Measurements from ENCODE around the gene PPP2R1A.
"Not testable (repeated sequence)": the region's sequence is repeated elsewhere in the genome, so short reads cannot be mapped to it uniquely, and the experiment has no call there.

PPP2R1A gene

GRCh38 chr19:52248241-52248640 lies 58.4 kb downstream of the PPP2R1A start:
- no peaks in the 10 kb centered on the region for H3K9me3 ChIP-seq (ENCODE audit: insufficient read depth, low read length)
- H3K4me1 ChIP-seq (ENCODE audit: insufficient read depth, insufficient read length): no peaks in the 10 kb centered on the region
- TF ChIP-seq SUZ12 (IDR thresholded peaks at IDR 0.05; ENCODE audit: extremely low read depth, insufficient read depth, insufficient read length): no peak
- TF ChIP-seq ZNF274 (IDR thresholded peaks at IDR 0.05; ENCODE audit: low read depth, low read length): no peak
- TF ChIP-seq YY1 (IDR thresholded peaks at IDR 0.05; ENCODE audit: insufficient read depth, insufficient read length): no peak
- no peak overlapping the region for H3K9ac ChIP-seq (ENCODE audit: insufficient read length, low read depth)
- H3K27me3 ChIP-seq (ENCODE audit: insufficient read depth, insufficient read length): no peaks in the 10 kb centered on the region
- H3K36me3 ChIP-seq (ENCODE audit: insufficient read depth, insufficient read length, low read length): no peaks in the 10 kb centered on the region
- DNase-seq (ENCODE audit: low read depth, low spot score): no peak
- H3K4me3 ChIP-seq (ENCODE audit: insufficient read length, low read depth): no peak overlapping the region

- H3K36me3 ChIP-seq (ENCODE audit: insufficient read depth, insufficient read length, low read length): no peaks in the 10 kb centered on the region
- TF ChIP-seq SUZ12 (IDR thresholded peaks at IDR 0.05; ENCODE audit: extremely low read depth, insufficient read depth, insufficient read length) (no peak), YY1 (IDR thresholded peaks at IDR 0.05; ENCODE audit: insufficient read depth, insufficient read length) (no peak), ZNF274 (IDR thresholded peaks at IDR 0.05; ENCODE audit: low read depth, low read length) (no peak)
Observed at GRCh38 chr19:52258426-52258825, 68.6 kb downstream of the PPP2R1A start.

GRCh38 chr19:52265556-52265955 lies 75.7 kb downstream of the PPP2R1A start:
- not testable (repeated sequence) for H3K4me1 ChIP-seq (ENCODE audit: insufficient read depth, insufficient read length); H3K36me3 ChIP-seq (ENCODE audit: insufficient read depth, insufficient read length, low read length); H3K9me3 ChIP-seq (ENCODE audit: insufficient read depth, low read length); DNase-seq (ENCODE audit: low read depth, low spot score); H3K27me3 ChIP-seq (ENCODE audit: insufficient read depth, insufficient read length); H3K9ac ChIP-seq (ENCODE audit: insufficient read length, low read depth); H3K4me3 ChIP-seq (ENCODE audit: insufficient read length, low read depth)

More at GRCh38 chr19:52258426-52258825, 68.6 kb downstream of the PPP2R1A start:
- no peak for DNase-seq (ENCODE audit: low read depth, low spot score)
- H3K9ac ChIP-seq (ENCODE audit: insufficient read length, low read depth): no peak overlapping the region
- H3K4me1 ChIP-seq (ENCODE audit: insufficient read depth, insufficient read length): no peaks in the 10 kb centered on the region
- H3K4me3 ChIP-seq (ENCODE audit: insufficient read length, low read depth): no peak overlapping the region
- no peaks in the 10 kb centered on the region for H3K27me3 ChIP-seq (ENCODE audit: insufficient read depth, insufficient read length)
- no peaks in the 10 kb centered on the region for H3K9me3 ChIP-seq (ENCODE audit: insufficient read depth, low read length)

- no peaks in the 10 kb centered on the region for H3K27me3 ChIP-seq (ENCODE audit: insufficient read depth, insufficient read length)
- H3K36me3 ChIP-seq (ENCODE audit: insufficient read depth, insufficient read length, low read length): peaks cover 30% of the 10 kb centered on the region
- H3K9me3 ChIP-seq (ENCODE audit: insufficient read depth, low read length): peaks cover 18% of the 10 kb centered on the region
- H3K4me3 ChIP-seq (ENCODE audit: insufficient read length, low read depth): peak within 1 kb of the TSS; percentile 87
- no peaks in the 10 kb centered on the region for H3K4me1 ChIP-seq (ENCODE audit: insufficient read depth, insufficient read length)
- H3K9ac ChIP-seq (ENCODE audit: insufficient read length, low read depth): peak within 1 kb of the TSS; percentile 89
- peak; percentile 76 for DNase-seq (ENCODE audit: low read depth, low spot score)
- TF ChIP-seq ZNF274 (IDR thresholded peaks at IDR 0.05; ENCODE audit: low read depth, low read length) (no peak), YY1 (IDR thresholded peaks at IDR 0.05; ENCODE audit: insufficient read depth, insufficient read length) (peak; percentile 25), SUZ12 (IDR thresholded peaks at IDR 0.05; ENCODE audit: extremely low read depth, insufficient read depth, insufficient read length) (no peak)
Observed at GRCh38 chr19:52269338-52270261, 79.7 kb downstream of the PPP2R1A start, which contains the start of gene ZNF766. TSS of gene ZNF766 (plus strand) at chr19:52269587. CDS start at chr19:52269614, 27 bp downstream.

GRCh38 chr19:52270266-52270885 lies 80.5 kb downstream of the PPP2R1A start:
- peak overlapping the region; percentile 89 for H3K9ac ChIP-seq (ENCODE audit: insufficient read length, low read depth)
- peak overlapping the region; percentile 87 for H3K4me3 ChIP-seq (ENCODE audit: insufficient read length, low read depth)
- no peaks in the 10 kb centered on the region for H3K4me1 ChIP-seq (ENCODE audit: insufficient read depth, insufficient read length)
- no peak for DNase-seq (ENCODE audit: low read depth, low spot score)
- peaks cover 18% of the 10 kb centered on the region for H3K9me3 ChIP-seq (ENCODE audit: insufficient read depth, low read length)
- H3K36me3 ChIP-seq (ENCODE audit: insufficient read depth, insufficient read length, low read length): peaks cover 30% of the 10 kb centered on the region
- no peak for TF ChIP-seq YY1 (IDR thresholded peaks at IDR 0.05; ENCODE audit: insufficient read depth, insufficient read length)
- TF ChIP-seq SUZ12 (IDR thresholded peaks at IDR 0.05; ENCODE audit: extremely low read depth, insufficient read depth, insufficient read length): no peak
- TF ChIP-seq ZNF274 (IDR thresholded peaks at IDR 0.05; ENCODE audit: low read depth, low read length): no peak
- H3K27me3 ChIP-seq (ENCODE audit: insufficient read depth, insufficient read length): no peaks in the 10 kb centered on the region

- peaks cover 18% of the 10 kb centered on the region for H3K9me3 ChIP-seq (ENCODE audit: insufficient read depth, low read length)
Observed at GRCh38 chr19:52273301-52273700, 83.4 kb downstream of the PPP2R1A start.

GRCh38 chr19:52274191-52274590 lies 84.3 kb downstream of the PPP2R1A start:
- Histone ChIP-seq H3K4me3 (ENCODE audit: insufficient read length, low read depth) (no peak overlapping the region), H3K4me1 (ENCODE audit: insufficient read depth, insufficient read length) (no peaks in the 10 kb centered on the region), H3K36me3 (ENCODE audit: insufficient read depth, insufficient read length, low read length) (peaks cover 33% of the 10 kb centered on the region), H3K27me3 (ENCODE audit: insufficient read depth, insufficient read length) (no peaks in the 10 kb centered on the region), H3K9me3 (ENCODE audit: insufficient read depth, low read length) (peaks cover 18% of the 10 kb centered on the region), H3K9ac (ENCODE audit: insufficient read length, low read depth) (no peak overlapping the region)
- DNase-seq (ENCODE audit: low read depth, low spot score): no peak
- TF ChIP-seq YY1 (IDR thresholded peaks at IDR 0.05; ENCODE audit: insufficient read depth, insufficient read length): no peak
- TF ChIP-seq ZNF274 (IDR thresholded peaks at IDR 0.05; ENCODE audit: low read depth, low read length): no peak
- no peak for TF ChIP-seq SUZ12 (IDR thresholded peaks at IDR 0.05; ENCODE audit: extremely low read depth, insufficient read depth, insufficient read length)

More at GRCh38 chr19:52273301-52273700, 83.4 kb downstream of the PPP2R1A start:
- Histone ChIP-seq H3K9ac (ENCODE audit: insufficient read length, low read depth) (no peak overlapping the region), H3K36me3 (ENCODE audit: insufficient read depth, insufficient read length, low read length) (peaks cover 33% of the 10 kb centered on the region), H3K27me3 (ENCODE audit: insufficient read depth, insufficient read length) (no peaks in the 10 kb centered on the region), H3K4me1 (ENCODE audit: insufficient read depth, insufficient read length) (no peaks in the 10 kb centered on the region), H3K4me3 (ENCODE audit: insufficient read length, low read depth) (no peak overlapping the region)
- no peak for DNase-seq (ENCODE audit: low read depth, low spot score)
- TF ChIP-seq YY1 (IDR thresholded peaks at IDR 0.05; ENCODE audit: insufficient read depth, insufficient read length) (no peak), SUZ12 (IDR thresholded peaks at IDR 0.05; ENCODE audit: extremely low read depth, insufficient read depth, insufficient read length) (no peak), ZNF274 (IDR thresholded peaks at IDR 0.05; ENCODE audit: low read depth, low read length) (no peak)
